Neuron (in vitro differentiated cells): Measurements from ENCODE around the gene MRPL12.
A peak's percentile ranks its signal among the peaks of the same experiment; 100 is the strongest.
"Not testable (repeated sequence)": the region's sequence is repeated elsewhere in the genome, so short reads cannot be mapped to it uniquely, and the experiment has no call there.

ENCODE experiments used
- H2AFZ ChIP-seq: one replicate; pipeline ENCODE4 v1.6.1; 2013; ENCODE audit warnings: low read depth, mild to moderate bottlenecking, inconsistent platforms, low read length, moderate library complexity
- H3K27me3 ChIP-seq: one replicate; pipeline ENCODE4 v1.6.1; 2013; ENCODE audit warnings: low read length; ENCODE audit not compliant: insufficient read depth
- H3K36me3 ChIP-seq: one replicate; pipeline ENCODE4 v1.6.1; 2013; ENCODE audit warnings: low read length; ENCODE audit not compliant: insufficient read depth
- H3K4me1 ChIP-seq: one replicate; pipeline ENCODE4 v1.6.1; 2013; ENCODE audit warnings: low read length; ENCODE audit not compliant: insufficient read depth
- H3K4me3 ChIP-seq: 2 replicates; pipeline ENCODE4 v1.5.1; 2013; ENCODE audit warnings: mild to moderate bottlenecking, low read length, moderate library complexity
- H3K9me3 ChIP-seq: one replicate; pipeline ENCODE4 v1.6.1; 2013; ENCODE audit warnings: low read length

MRPL12 gene

DNA sequence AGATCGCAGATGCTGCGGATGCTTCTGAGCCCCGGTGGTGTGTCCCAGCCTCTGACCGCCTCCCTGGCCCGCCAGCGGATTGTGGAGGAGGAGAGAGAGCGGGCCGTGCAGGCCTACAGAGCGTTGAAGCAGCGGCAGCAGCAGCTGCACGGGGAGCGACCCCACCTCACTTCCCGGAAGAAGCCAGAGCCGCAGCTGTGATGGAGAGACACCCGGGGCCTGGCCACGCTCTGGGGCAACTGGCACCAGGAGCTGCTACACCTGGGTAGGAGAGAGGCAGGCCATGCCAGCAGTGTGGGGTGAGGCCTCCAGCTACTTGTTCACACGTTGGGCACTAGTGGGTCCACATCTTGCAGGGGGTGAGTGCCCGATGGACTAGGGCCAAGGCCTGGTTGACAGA is 30.7 kb upstream of the MRPL12 start:
- Histone ChIP-seq H3K9me3 (no peaks in the 10 kb centered on the region), H3K4me1 (peaks cover 6% of the 10 kb centered on the region), H2AFZ (no peak overlapping the region), H3K27me3 (no peaks in the 10 kb centered on the region), H3K36me3 (peaks cover 61% of the 10 kb centered on the region), H3K4me3 (no peak overlapping the region)

DNA sequence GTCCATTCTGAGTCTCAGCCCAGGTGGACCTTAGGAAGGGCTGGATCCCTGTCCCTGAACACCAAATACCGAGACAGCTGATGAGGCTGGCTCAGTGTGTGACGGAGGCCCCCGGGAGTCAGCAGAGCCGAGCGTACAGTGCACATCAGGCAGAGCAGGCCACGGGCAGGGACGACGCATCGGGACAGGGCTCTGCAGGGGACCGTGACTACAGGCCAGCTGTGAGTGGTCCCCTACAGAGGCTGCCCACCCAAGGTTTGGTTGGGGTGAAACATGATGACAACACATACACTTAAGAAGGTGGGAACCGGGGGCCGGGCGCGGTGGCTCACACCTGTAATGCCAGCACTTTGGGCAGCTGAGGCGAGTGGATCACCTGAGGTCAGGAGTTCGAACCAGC is 30.2 kb upstream of the MRPL12 start:
- Histone ChIP-seq H3K4me3 (no peak overlapping the region), H3K27me3 (no peaks in the 10 kb centered on the region), H2AFZ (no peak overlapping the region), H3K4me1 (peaks cover 2% of the 10 kb centered on the region), H3K36me3 (peaks cover 57% of the 10 kb centered on the region), H3K9me3 (no peaks in the 10 kb centered on the region)

DNA sequence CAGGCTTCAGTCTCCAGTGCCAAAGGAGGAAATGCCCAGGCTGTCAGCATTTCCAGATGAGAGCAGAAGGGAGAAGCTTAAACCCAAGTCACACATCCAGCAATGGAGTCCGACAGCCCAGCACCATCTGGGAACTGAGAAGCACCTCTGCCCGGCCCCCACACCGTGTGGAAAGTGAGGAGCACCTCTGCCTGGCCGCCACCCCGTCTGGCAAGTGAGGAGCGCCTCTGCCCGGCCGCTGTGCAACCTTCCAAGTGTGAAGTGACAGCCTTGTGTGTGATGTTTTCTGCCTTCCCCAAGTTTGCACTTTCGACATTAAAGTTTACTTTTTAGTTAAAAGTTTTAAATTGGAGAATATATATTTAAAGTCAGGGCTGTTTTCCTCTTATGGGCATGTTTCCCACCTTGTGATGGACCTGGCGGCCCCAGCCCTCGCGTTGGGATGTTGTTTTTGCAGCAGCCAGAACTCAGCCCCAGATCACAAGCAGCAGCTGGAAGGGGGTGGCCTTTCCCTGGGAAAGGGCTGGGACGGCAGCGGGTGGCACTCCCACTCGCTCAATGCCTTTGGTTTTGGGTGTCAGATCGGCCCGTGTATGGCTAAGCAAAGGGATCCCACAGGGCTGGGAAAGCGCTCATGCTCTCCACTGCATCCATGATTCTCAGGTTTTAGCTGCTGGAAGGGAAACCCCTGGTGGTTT is 29.5 kb upstream of the MRPL12 start:
- Histone ChIP-seq H3K4me1 (no peaks in the 10 kb centered on the region), H2AFZ (no peak overlapping the region), H3K27me3 (no peaks in the 10 kb centered on the region), H3K9me3 (no peaks in the 10 kb centered on the region), H3K4me3 (no peak overlapping the region), H3K36me3 (peaks cover 50% of the 10 kb centered on the region)

DNA sequence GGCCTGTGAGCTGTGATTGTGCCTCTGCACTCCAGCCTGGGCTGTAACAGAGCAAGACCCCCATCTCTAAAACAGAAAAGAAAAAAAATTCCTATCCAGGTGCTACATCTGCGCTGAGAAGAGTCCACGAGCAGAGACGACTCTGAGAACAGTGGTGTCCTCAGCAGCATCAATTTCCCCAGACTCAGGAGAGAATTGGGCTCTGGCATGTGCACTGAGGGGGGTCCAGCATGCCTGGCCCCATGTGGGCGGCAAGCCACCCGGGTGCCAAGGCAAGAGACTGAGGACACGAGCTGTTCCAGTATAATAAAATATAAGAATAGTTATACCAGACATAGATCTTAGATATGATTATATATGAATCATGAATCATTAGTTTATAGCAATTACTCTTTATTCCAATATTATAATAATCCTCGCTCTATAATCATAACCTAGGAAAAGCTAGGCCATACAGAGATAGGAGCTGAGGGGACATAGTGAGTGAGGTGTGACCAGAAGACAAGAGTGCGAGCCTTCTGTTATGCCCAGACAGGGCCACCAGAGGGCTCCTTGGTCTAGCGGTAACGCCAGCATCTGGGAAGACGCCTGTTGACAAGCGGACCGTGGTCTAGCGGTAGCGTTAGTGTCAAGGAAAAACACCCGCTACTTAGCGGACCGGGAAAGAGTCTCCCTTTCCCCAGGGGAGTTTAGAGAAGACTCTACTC is 27.5 kb upstream of the MRPL12 start:
- not testable (repeated sequence) for H2AFZ ChIP-seq, H3K9me3 ChIP-seq, H3K27me3 ChIP-seq, H3K4me3 ChIP-seq, H3K4me1 ChIP-seq
- peaks cover 34% of the 10 kb centered on the region for H3K36me3 ChIP-seq

DNA sequence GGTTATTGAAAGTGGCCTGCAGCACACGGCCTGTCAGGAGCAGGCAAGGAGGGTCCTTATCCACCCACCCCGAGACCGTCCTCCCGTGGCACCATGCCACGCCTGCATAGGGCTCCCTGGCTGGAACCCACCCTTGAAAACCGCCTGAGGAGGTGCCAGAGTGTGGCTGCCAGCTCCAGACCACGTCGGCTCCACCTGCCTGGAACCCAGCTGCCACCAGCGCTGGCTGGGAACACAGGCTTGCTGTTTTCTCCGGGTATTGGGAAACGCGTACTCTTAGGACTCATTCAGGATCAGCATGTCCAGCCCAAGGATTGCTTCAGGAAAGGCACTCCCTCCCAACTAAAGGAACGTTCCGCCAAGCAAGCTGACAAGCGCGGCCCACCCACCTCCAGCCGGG is 26.3 kb upstream of the MRPL12 start:
- no peaks in the 10 kb centered on the region for H3K9me3 ChIP-seq
- H3K4me1 ChIP-seq, result no peaks in the 10 kb centered on the region
- H2AFZ ChIP-seq, result no peak overlapping the region
- no peaks in the 10 kb centered on the region for H3K27me3 ChIP-seq
- H3K36me3 ChIP-seq, result peaks cover 28% of the 10 kb centered on the region
- no peak overlapping the region for H3K4me3 ChIP-seq

DNA sequence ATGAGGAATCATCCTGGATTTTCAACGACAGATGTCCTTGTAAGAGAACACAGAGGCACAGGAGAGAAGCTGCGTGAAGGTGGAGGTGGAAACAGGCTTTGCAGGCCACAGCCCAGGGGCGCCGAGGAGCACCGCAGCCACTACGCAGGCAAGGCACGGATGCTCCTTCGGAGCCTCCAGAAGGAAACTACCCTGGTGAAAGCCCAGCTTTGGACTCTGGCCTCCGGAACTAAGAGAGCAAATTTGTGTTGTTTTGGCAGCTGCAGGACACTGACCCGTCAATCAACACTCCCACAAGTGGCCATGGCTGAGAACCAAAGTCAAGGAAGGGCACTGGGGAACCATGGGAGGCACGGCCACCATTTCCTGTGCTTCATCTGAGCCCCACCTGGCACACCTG is 23.0 kb upstream of the MRPL12 start:
- Histone ChIP-seq H3K4me3 (no peak overlapping the region), H2AFZ (no peak overlapping the region), H3K27me3 (no peaks in the 10 kb centered on the region), H3K36me3 (peaks cover 6% of the 10 kb centered on the region), H3K4me1 (peaks cover 16% of the 10 kb centered on the region), H3K9me3 (no peaks in the 10 kb centered on the region)

DNA sequence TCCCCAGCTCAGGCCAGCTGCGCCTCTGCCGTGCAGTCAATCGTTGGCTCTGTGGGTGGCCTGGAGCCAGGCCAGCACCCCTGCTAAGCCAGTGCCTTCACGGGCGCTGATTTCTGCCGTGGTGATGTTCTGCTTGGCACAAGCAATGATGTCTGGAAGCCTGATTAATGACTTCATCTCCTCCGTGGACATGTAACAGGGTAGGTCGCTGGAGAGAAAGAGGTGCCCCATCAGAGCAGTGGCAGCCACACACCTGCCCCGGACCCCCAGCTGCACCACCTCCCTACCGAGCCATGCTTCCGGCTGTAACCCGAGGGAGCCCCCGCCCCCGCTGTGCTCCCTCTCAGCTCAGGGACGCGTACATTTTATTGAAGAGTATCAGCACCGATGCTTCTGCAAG is 21.5 kb upstream of the MRPL12 start:
- H3K27me3 ChIP-seq, result no peaks in the 10 kb centered on the region
- no peak overlapping the region for H2AFZ ChIP-seq
- H3K4me1 ChIP-seq, result peaks cover 21% of the 10 kb centered on the region
- H3K36me3 ChIP-seq, result peaks cover 11% of the 10 kb centered on the region
- H3K4me3 ChIP-seq, result no peak overlapping the region
- no peaks in the 10 kb centered on the region for H3K9me3 ChIP-seq

DNA sequence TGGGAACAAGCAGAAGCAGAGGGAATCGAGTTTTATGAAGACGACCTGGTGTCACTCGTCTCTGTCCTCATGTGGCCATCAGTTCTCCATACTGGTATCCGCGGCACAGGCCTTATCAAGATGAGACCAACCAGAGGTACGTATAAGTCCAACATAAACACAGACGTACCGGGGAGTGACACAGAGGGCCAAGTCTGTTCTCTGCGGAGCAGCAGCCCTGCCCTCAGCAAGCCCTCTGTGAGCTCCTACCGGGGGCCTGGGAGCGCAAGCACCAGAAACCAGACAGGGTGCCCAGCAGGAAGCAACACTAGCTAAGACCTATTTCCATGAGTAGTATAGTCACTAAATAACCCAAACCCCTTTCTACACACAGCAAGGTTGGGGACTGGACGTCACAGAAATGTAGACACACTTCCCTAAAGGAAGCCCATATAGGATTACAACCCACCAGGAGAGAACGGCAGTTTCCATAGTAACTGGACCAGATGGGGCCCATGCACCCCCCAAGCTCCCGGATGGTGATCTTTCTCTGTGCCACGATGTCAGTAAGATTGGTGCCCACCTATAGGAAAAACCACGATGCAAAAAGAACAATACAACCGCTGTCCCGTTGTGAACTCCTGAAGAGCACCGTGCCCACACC is 20.5 kb upstream of the MRPL12 start:
- peaks cover 21% of the 10 kb centered on the region for H3K36me3 ChIP-seq
- H3K9me3 ChIP-seq, result no peaks in the 10 kb centered on the region
- H3K4me3 ChIP-seq, result peak overlapping the region; percentile 86
- H3K4me1 ChIP-seq, result peaks cover 21% of the 10 kb centered on the region
- H2AFZ ChIP-seq, result no peak overlapping the region
- no peaks in the 10 kb centered on the region for H3K27me3 ChIP-seq

DNA sequence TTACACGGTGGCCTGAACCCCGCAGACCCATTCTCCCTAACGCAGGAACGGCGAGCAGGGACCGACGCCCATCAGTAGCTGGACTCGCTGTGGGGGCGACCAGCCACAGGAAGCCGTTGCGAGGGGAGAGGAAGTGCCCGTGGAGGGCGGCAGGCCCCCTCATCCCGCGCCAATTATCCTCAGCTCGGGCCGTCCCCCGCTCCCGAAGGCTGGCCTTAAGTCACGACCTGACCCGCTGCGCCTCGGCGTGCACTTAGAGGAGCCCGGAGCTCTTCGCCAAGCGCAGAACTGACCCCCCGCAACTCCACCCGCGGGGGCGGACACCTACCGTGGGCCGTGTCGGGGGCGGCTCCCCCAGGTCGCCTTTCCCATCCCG is 20.0 kb upstream of the MRPL12 start:
- Histone ChIP-seq H3K36me3 (peaks cover 24% of the 10 kb centered on the region), H3K4me1 (peaks cover 21% of the 10 kb centered on the region), H3K9me3 (no peaks in the 10 kb centered on the region), H3K4me3 (peak overlapping the region; percentile 86), H3K27me3 (no peaks in the 10 kb centered on the region), H2AFZ (peak overlapping the region; percentile 20)

DNA sequence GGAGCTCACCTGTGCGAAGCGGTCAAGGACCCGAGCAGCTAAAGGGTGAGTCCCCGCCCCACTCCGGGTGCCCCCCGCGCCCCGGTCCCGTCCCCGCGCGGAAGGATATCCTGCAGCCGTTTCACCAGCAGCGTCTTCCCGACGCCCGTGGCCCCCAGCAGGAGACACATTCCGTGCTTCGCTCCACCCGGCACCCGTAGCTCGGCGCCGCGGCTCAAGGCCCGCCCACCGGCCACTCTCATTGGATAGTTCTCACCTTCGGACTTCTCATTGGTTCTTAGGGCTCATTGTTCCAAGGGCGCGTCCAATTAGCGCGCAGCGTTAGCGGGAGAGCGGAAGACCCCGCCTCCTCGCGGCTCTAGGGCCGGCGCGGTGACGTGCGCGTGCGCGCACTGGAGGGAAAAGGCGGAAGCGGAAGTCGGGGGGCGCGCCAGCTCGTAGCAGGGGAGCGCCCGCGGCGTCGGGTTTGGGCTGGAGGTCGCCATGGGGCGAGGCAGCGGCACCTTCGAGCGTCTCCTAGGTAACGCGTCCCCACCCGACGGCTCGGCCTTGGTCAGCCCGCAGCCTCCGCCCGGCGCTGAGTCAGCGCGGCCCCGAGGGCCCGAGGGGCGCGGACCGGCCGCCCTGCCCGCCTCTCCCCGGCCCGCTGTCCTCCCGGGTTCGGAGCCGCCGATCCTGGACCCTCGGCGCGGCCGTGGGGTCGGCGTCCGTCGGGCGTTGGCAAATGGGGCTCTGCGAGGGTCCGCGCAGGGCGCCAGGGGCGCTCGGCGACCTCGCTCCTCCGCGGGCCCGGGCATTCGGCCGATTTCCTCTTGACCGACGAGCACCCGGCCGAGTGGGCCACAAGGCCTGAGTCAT is 19.4 kb upstream of the MRPL12 start, which contains the start of the genes ARL16 and HGS:
TSS of gene ARL16 (minus strand) at position 214 of the 858 bp plus-strand sequence. CDS start at position 170, 44 bp downstream.
TSS of gene HGS (plus strand) at position 428 of the 858 bp plus-strand sequence. CDS start at position 484, 56 bp downstream.
- Histone ChIP-seq H3K4me1 (peaks cover 21% of the 10 kb centered on the region), H3K9me3 (no peaks in the 10 kb centered on the region), H3K27me3 (no peaks in the 10 kb centered on the region), H3K4me3 (peak within 1 kb of the TSS; percentile 86), H2AFZ (peak within 1 kb of the TSS; percentile 20), H3K36me3 (peaks cover 30% of the 10 kb centered on the region)

DNA sequence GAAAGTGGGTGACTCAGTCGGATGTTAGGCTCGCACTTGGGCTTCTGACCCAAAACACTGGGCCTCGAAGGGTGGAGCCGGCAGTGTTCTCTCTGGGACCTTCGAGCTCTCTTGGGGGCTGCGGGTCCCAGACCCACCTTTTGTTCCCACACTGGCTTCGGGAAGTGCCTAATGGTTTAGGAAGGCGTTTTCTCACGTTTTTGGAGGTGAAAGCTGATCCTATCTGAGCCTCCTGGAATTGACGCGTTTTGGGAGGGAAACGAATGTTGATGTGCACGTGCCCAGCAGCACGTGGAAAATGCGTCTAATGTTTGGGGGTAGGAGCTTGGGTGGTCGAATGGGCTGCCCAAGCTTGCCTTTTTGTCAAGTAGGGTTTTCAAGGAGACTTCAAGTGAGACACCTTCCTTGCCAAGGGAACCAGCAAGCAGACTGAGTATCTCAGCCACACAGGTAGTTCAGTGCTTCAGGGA is 18.7 kb upstream of the MRPL12 start:
- peak overlapping the region; percentile 86 for H3K4me3 ChIP-seq
- H3K4me1 ChIP-seq, result peaks cover 21% of the 10 kb centered on the region
- no peaks in the 10 kb centered on the region for H3K9me3 ChIP-seq
- H3K27me3 ChIP-seq, result no peaks in the 10 kb centered on the region
- H2AFZ ChIP-seq, result no peak overlapping the region
- peaks cover 36% of the 10 kb centered on the region for H3K36me3 ChIP-seq

DNA sequence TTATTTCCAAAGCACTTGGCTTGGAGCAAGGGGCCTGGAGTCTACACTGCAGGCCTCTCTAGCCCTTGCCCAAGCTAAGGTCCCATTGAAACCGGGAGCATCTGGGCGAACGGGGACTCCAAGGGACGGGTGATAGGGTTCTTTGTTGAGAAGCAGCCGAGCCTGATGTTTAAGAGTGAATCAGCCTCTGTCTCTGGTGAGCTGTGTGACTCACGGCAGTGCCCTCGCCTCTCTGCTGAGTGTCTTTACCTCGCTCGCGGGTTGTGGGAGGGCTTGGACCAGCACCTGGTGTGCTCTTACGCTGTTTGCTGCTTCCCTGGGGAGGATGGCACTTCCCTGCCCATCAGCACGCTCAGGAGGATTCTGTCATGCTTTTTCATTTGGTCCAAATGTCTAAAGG is 18.1 kb upstream of the MRPL12 start:
- no peaks in the 10 kb centered on the region for H3K9me3 ChIP-seq
- H3K4me3 ChIP-seq, result peak overlapping the region; percentile 86
- H3K4me1 ChIP-seq, result peaks cover 21% of the 10 kb centered on the region
- H2AFZ ChIP-seq, result no peak overlapping the region
- no peaks in the 10 kb centered on the region for H3K27me3 ChIP-seq
- H3K36me3 ChIP-seq, result peaks cover 42% of the 10 kb centered on the region
